IPS-11a (cell line): Measurements from ENCODE around the gene TIMM9.
"Not testable (repeated sequence)": the region's sequence is repeated elsewhere in the genome, so short reads cannot be mapped to it uniquely, and the experiment has no call there.

Experiments used
- H3K4me3 ChIP-seq: one replicate; pipeline ENCODE4 v1.5.1; 2013; ENCODE audit warnings: low read depth, low read length, control low read depth

The TIMM9 gene

GRCh38 chr14:58398895-58399294 is 28.4 kb downstream of the TIMM9 start:
- H3K4me3 ChIP-seq, result no peak overlapping the region

GRCh38 chr14:58398495-58398894 is 28.8 kb downstream of the TIMM9 start:
- H3K4me3 ChIP-seq, result no peak overlapping the region

- H3K4me3 ChIP-seq, result no peak overlapping the region
These were observed 30.2 kb downstream of the TIMM9 start for GRCh38 chr14:58397156-58397555.

- H3K4me3 ChIP-seq, result peak within 1 kb of the TSS; percentile 73
These were observed 31.2 kb downstream of the TIMM9 start, which contains the start of gene TOMM20L for GRCh38 chr14:58395812-58396788. TSS of gene TOMM20L (plus strand) at chr14:58395930. CDS start at chr14:58395958, 28 bp downstream.

- peak overlapping the region; percentile 53 for H3K4me3 ChIP-seq
These were observed 31.8 kb downstream of the TIMM9 start for GRCh38 chr14:58395562-58395811.

GRCh38 chr14:58390830-58391229 is 36.5 kb downstream of the TIMM9 start:
- H3K4me3 ChIP-seq, result no peak overlapping the region

GRCh38 chr14:58376791-58377190 is 50.5 kb downstream of the TIMM9 start:
- no peak overlapping the region for H3K4me3 ChIP-seq

GRCh38 chr14:58368956-58369355 is 58.4 kb downstream of the TIMM9 start:
- H3K4me3 ChIP-seq, result no peak overlapping the region

- H3K4me3 ChIP-seq, result no peak overlapping the region
These were observed 60.0 kb downstream of the TIMM9 start for GRCh38 chr14:58367296-58367695.

- H3K4me3 ChIP-seq, result no peak overlapping the region
These were observed 63.0 kb downstream of the TIMM9 start for GRCh38 chr14:58364316-58364715.

GRCh38 chr14:58362798-58363412 is 64.4 kb downstream of the TIMM9 start:
- H3K4me3 ChIP-seq, result no peak overlapping the region

- not testable (repeated sequence) for H3K4me3 ChIP-seq
These were observed 65.1 kb downstream of the TIMM9 start for GRCh38 chr14:58362272-58362671.
